Prostate gland (tissue), 2 donors: ENCODE data around the gene RAB28.

Experiments used
- CTCF ChIP-seq, 4 experiments: fragments of 200-600 bp in 2 of 4; fragments of 450-650 bp in 2 of 4; sonication (generic) in 2 of 4; IDR thresholded peaks; 1 replicate in 3 of 4; 2 replicates in 1 of 4; pipeline ENCODE4 v1.5.1; 2016 to 2019; ENCODE audit warnings: antibody characterized with exemption in 4 of 4, mild to moderate bottlenecking in 2 of 4, moderate library complexity in 2 of 4
- POLR2A ChIP-seq: fragments of 450-650 bp; IDR thresholded peaks from one replicate; pipeline ENCODE4 v1.6.1; 2016; ENCODE audit warnings: antibody characterized with exemption, mild to moderate bottlenecking
- POLR2AphosphoS5 ChIP-seq: sonication (generic); formaldehyde crosslinking; IDR thresholded peaks from one replicate; pipeline ENCODE4 v1.6.1; 2017; ENCODE audit warnings: antibody characterized with exemption

- no peak for TF ChIP-seq CTCF (IDR thresholded peaks at IDR 0.05)
- TF ChIP-seq POLR2A: no peak
- TF ChIP-seq POLR2AphosphoS5: no peak
Observed at GRCh38 chr4:13386405-13387107, 97.6 kb downstream of the RAB28 start.
